Panc1 (cell line): ENCODE measurements around the gene FRRS1. TPM values are rescaled to one million over a fixed set of nuclear protein-coding genes. Genes with fewer than 3 reads are reported as not detected.

Source experiments
- ATAC-seq: fragments of 200-7000 bp; cut with Tn5 transposase; 2 replicates; pipeline ENCODE4 v1.9.1; 2020; ENCODE audit warnings: mild to moderate bottlenecking, moderate library complexity
- BruUV-seq: library from RNA; stranded (reverse); fragments of 400-500 nt; replicated peaks from 2 replicates; lab custom pipeline; 2021; lab: Mats Ljungman, UMichigan
- CTCF ChIA-PET: fragments of 300-600 bp; sonication (Branson Sonifier 250); formaldehyde crosslinking; loops from one replicate; lab custom pipeline; 2022; ENCODE audit warnings: antibody characterized with exemption; lab: Charles Lee
- POLR2A ChIA-PET: fragments of 300-600 bp; sonication (Branson Sonifier 250); formaldehyde crosslinking; loops from one replicate; lab custom pipeline; 2022; ENCODE audit warnings: antibody characterized with exemption; lab: Charles Lee
- DNase-seq: peaks from one replicate; pipeline ENCODE4 v3.0.0-alpha.2; 2010; ENCODE audit warnings: low read depth, low spot score
- H3K27ac ChIP-seq: 2 replicates; pipeline ENCODE4 v1.5.1; 2011; ENCODE audit warnings: mild to moderate bottlenecking, low read length, inconsistent platforms
- H3K27me3 ChIP-seq: fragments of 200-500 bp; sonication (Bioruptor generic); 2 replicates; pipeline ENCODE4 v1.6.0; 2014; ENCODE audit warnings: low read length, inconsistent platforms; ENCODE audit not compliant: control insufficient read depth, insufficient read depth
- H3K36me3 ChIP-seq: fragments of 200-500 bp; sonication (Bioruptor generic); 2 replicates; pipeline ENCODE4 v1.5.1; 2014; ENCODE audit warnings: inconsistent platforms, mild to moderate bottlenecking, low read length, moderate library complexity; ENCODE audit not compliant: control insufficient read depth, insufficient read depth
- H3K4me1 ChIP-seq: 2 replicates; pipeline ENCODE4 v1.5.1; 2011; ENCODE audit warnings: inconsistent platforms, mild to moderate bottlenecking, low read length, moderate library complexity; ENCODE audit not compliant: control insufficient read depth, insufficient read depth
- H3K4me3 ChIP-seq, 2 experiments: 2 replicates each; pipeline ENCODE4 v1.5.1; 2011 to 2012; ENCODE audit warnings: low read depth in 2 of 2, low read length in 2 of 2, mild to moderate bottlenecking in 2 of 2, inconsistent platforms in 1 of 2, moderate library complexity in 1 of 2
- H3K9me3 ChIP-seq: fragments of 200-500 bp; sonication (Bioruptor generic); 2 replicates; pipeline ENCODE4 v1.5.1; 2014; ENCODE audit warnings: low read depth, mild to moderate bottlenecking, inconsistent platforms, low read length, moderate library complexity; ENCODE audit not compliant: control insufficient read depth, insufficient read depth
- POLR2AphosphoS5 ChIP-seq: IDR thresholded peaks from 2 replicates; pipeline ENCODE4 v1.6.1; 2012; ENCODE audit warnings: mild to moderate bottlenecking, low read depth, low read length, moderate library complexity
- SIN3A ChIP-seq: IDR thresholded peaks from 2 replicates; pipeline ENCODE4 v1.6.1; 2012; ENCODE audit warnings: low read depth, mild to moderate bottlenecking, low read length, moderate library complexity, borderline replicate concordance; ENCODE audit not compliant: insufficient read depth
- TCF7L2 ChIP-seq: IDR thresholded peaks from 2 replicates; pipeline ENCODE4 v1.6.1; 2011; ENCODE audit warnings: mild to moderate bottlenecking, low read depth, low read length, inconsistent platforms
- in situ Hi-C: cut with HindIII; loops from 2 replicates; pipeline ENCODE4 v1.10.0; 2016; ENCODE audit warnings: low sequenced_read_pairs, low pct_unique_long_range_greater_than_20kb
- intact Hi-C: fragments of 100-400 bp; cut with micrococcal nuclease; formaldehyde crosslinking; loops from one replicate; pipeline ENCODE4 v1.10.0; 2022; ENCODE audit not compliant: unreplicated experiment
- total RNA-seq: library from RNA; stranded (reverse); gene quantifications from one replicate; pipeline ENCODE4 v1.2.1, GENCODE V29; 2021; ENCODE audit not compliant: unreplicated experiment
- TF ChIP-seq, protein P1 (sequence below): fragments of 450-650 bp; IDR thresholded peaks from 2 replicates; pipeline ENCODE4 v1.5.1; 2017; ENCODE audit warnings: mild to moderate bottlenecking
- TF ChIP-seq, protein P2 (sequence below), 2 experiments: IDR thresholded peaks; 2 replicates each; pipeline ENCODE4 v1.6.1; 2011 to 2012; ENCODE audit warnings: low read depth in 2 of 2, control low read depth in 1 of 2, low read length in 1 of 2, mild to moderate bottlenecking in 1 of 2, moderate library complexity in 1 of 2; ENCODE audit not compliant: insufficient read depth in 1 of 2

Gene FRRS1
- total RNA-seq, 1 experiment from 2014 or later, result 1.2 TPM

DNA sequence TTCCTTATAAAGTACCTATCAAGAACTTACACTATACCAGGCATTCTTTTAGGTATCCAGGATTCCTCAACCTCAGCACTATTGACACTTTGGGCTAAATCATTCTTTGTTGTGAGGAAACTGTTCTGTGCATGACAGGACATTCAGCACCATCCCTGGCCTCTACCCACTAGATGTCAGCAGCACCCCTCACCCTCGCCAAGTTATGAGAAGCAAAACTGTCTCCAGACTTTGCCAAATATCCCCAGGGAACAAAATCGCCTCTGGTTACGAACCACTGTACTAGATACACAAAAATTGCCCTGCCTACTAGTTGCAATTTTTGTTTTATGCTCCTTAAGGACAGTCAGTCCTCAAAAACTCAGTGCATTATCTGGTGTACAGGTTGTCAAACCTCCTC lies 84.9 kb downstream of the FRRS1 start:
- Histone ChIP-seq H3K9me3 (no peaks in the 10 kb centered on the region), H3K36me3 (no peaks in the 10 kb centered on the region), H3K4me3 (no peak overlapping the region), H3K27ac (no peak overlapping the region), H3K27me3 (no peaks in the 10 kb centered on the region), H3K4me1 (no peaks in the 10 kb centered on the region)
- ChIA-PET CTCF (no interaction called here), POLR2A (no interaction called here)
- intact Hi-C loops (no loop called here), in situ Hi-C loops (no loop called here)
- TF ChIP-seq, protein P1, sequence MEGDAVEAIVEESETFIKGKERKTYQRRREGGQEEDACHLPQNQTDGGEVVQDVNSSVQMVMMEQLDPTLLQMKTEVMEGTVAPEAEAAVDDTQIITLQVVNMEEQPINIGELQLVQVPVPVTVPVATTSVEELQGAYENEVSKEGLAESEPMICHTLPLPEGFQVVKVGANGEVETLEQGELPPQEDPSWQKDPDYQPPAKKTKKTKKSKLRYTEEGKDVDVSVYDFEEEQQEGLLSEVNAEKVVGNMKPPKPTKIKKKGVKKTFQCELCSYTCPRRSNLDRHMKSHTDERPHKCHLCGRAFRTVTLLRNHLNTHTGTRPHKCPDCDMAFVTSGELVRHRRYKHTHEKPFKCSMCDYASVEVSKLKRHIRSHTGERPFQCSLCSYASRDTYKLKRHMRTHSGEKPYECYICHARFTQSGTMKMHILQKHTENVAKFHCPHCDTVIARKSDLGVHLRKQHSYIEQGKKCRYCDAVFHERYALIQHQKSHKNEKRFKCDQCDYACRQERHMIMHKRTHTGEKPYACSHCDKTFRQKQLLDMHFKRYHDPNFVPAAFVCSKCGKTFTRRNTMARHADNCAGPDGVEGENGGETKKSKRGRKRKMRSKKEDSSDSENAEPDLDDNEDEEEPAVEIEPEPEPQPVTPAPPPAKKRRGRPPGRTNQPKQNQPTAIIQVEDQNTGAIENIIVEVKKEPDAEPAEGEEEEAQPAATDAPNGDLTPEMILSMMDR, result no peak
- TF ChIP-seq POLR2AphosphoS5 (no peak), TCF7L2 (no peak), SIN3A (no peak)
- TF ChIP-seq, protein P2, sequence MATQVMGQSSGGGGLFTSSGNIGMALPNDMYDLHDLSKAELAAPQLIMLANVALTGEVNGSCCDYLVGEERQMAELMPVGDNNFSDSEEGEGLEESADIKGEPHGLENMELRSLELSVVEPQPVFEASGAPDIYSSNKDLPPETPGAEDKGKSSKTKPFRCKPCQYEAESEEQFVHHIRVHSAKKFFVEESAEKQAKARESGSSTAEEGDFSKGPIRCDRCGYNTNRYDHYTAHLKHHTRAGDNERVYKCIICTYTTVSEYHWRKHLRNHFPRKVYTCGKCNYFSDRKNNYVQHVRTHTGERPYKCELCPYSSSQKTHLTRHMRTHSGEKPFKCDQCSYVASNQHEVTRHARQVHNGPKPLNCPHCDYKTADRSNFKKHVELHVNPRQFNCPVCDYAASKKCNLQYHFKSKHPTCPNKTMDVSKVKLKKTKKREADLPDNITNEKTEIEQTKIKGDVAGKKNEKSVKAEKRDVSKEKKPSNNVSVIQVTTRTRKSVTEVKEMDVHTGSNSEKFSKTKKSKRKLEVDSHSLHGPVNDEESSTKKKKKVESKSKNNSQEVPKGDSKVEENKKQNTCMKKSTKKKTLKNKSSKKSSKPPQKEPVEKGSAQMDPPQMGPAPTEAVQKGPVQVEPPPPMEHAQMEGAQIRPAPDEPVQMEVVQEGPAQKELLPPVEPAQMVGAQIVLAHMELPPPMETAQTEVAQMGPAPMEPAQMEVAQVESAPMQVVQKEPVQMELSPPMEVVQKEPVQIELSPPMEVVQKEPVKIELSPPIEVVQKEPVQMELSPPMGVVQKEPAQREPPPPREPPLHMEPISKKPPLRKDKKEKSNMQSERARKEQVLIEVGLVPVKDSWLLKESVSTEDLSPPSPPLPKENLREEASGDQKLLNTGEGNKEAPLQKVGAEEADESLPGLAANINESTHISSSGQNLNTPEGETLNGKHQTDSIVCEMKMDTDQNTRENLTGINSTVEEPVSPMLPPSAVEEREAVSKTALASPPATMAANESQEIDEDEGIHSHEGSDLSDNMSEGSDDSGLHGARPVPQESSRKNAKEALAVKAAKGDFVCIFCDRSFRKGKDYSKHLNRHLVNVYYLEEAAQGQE (IDR thresholded peaks at IDR 0.05; ENCODE audit: insufficient read depth in 1 of 2, low read depth in 2 of 2, low read length in 1 of 2), result no peak
- ATAC-seq (no peak), DNase-seq (no peak)
- no TSS peak for BruUV-seq

DNA sequence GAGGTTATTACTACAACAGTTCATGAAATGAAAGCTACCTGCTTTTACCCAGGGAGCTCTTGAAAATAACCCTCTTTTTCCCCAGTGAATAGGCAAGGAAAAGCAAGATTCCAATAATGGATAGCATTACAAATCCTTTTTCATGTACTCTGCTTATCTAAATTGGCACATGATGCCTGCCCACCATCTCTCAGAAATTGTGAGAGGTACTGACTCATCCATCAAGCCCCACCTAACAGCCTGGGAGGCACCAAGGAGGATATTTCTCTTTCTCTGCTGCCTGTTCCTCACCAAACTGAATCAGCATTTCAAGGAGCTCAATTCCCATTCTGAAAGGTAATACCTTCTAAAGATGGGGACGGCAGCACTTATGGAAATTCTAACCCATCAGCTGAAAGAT lies 86.2 kb downstream of the FRRS1 start:
- ChIA-PET POLR2A (no interaction called here), CTCF (no interaction called here)
- in situ Hi-C loops, result no loop called here
- Histone ChIP-seq H3K27ac (no peak overlapping the region), H3K9me3 (no peaks in the 10 kb centered on the region), H3K36me3 (no peaks in the 10 kb centered on the region), H3K27me3 (no peaks in the 10 kb centered on the region), H3K4me1 (no peaks in the 10 kb centered on the region), H3K4me3 (no peak overlapping the region)
- ATAC-seq (no peak), DNase-seq (no peak)
- TF ChIP-seq SIN3A (no peak), POLR2AphosphoS5 (no peak), TCF7L2 (no peak)
- TF ChIP-seq, protein P2 (IDR thresholded peaks at IDR 0.05; ENCODE audit: insufficient read depth in 1 of 2, low read depth in 2 of 2, low read length in 1 of 2), result no peak
- TF ChIP-seq, protein P1, result no peak
- intact Hi-C loops, result no loop called here
- BruUV-seq, result no TSS peak
